Trophoblast cell (in vitro differentiated cells and primary cell): ENCODE data around the gene EFEMP1. TPM values are rescaled to one million over a fixed set of nuclear protein-coding genes. Genes with fewer than 3 reads are reported as not detected.
A peak's percentile ranks its signal among the peaks of the same experiment; 100 is the strongest.

ENCODE experiments used
- DNase-seq, 2 donors: peaks; one replicate each; pipeline ENCODE4 v3.0.0-alpha.2; 2016
- H2AFZ ChIP-seq: 2 replicates; pipeline ENCODE4 v1.6.1; 2013; ENCODE audit warnings: low read length, moderate library complexity, mild to moderate bottlenecking; ENCODE audit not compliant: insufficient read depth, poor library complexity
- H2AK5ac ChIP-seq: 2 replicates; pipeline ENCODE4 v1.6.1; 2013; ENCODE audit warnings: mild to moderate bottlenecking, low read length
- H2BK120ac ChIP-seq: 2 replicates; pipeline ENCODE4 v1.6.1; 2013; ENCODE audit warnings: low read length, mild to moderate bottlenecking, moderate library complexity; ENCODE audit not compliant: insufficient read depth, poor library complexity
- H2BK12ac ChIP-seq: 2 replicates; pipeline ENCODE4 v1.6.1; 2013; ENCODE audit warnings: mild to moderate bottlenecking, low read length, moderate library complexity
- H2BK5ac ChIP-seq: 2 replicates; pipeline ENCODE4 v1.6.1; 2013; ENCODE audit warnings: low read length, low read depth, moderate library complexity, mild to moderate bottlenecking; ENCODE audit not compliant: poor library complexity
- H3K14ac ChIP-seq: 2 replicates; pipeline ENCODE4 v1.6.1; 2013; ENCODE audit warnings: mild to moderate bottlenecking, low read length
- H3K18ac ChIP-seq: 2 replicates; pipeline ENCODE4 v1.6.1; 2013; ENCODE audit warnings: mild to moderate bottlenecking, low read length
- H3K23ac ChIP-seq: 2 replicates; pipeline ENCODE4 v1.6.1; 2013; ENCODE audit warnings: low read length
- H3K27ac ChIP-seq: 2 replicates; pipeline ENCODE4 v1.5.1; 2013; ENCODE audit warnings: low read depth, mild to moderate bottlenecking, inconsistent platforms, low read length, moderate library complexity
- H3K27me3 ChIP-seq: 2 replicates; pipeline ENCODE4 v1.6.1; 2013; ENCODE audit warnings: inconsistent platforms, mild to moderate bottlenecking, low read length, moderate library complexity; ENCODE audit not compliant: insufficient read depth
- H3K36me3 ChIP-seq, 2 experiments: 1 replicate in 1 of 2; 2 replicates in 1 of 2; pipeline ENCODE4 v1.6.1; 2013; ENCODE audit warnings: low read length in 2 of 2, mild to moderate bottlenecking in 2 of 2, moderate library complexity in 1 of 2; ENCODE audit not compliant: insufficient read depth in 2 of 2, control insufficient read depth in 1 of 2
- H3K4ac ChIP-seq: 2 replicates; pipeline ENCODE4 v1.6.1; 2013; ENCODE audit warnings: low read depth, mild to moderate bottlenecking, low read length, moderate library complexity
- H3K4me1 ChIP-seq, 2 experiments: 1 replicate in 1 of 2; 2 replicates in 1 of 2; pipeline ENCODE4 v1.6.1; 2013; ENCODE audit warnings: low read length in 2 of 2, mild to moderate bottlenecking in 2 of 2, moderate library complexity in 1 of 2; ENCODE audit not compliant: insufficient read depth in 2 of 2, control insufficient read depth in 1 of 2
- H3K4me2 ChIP-seq: 2 replicates; pipeline ENCODE4 v1.6.1; 2013; ENCODE audit warnings: inconsistent platforms, mild to moderate bottlenecking, low read length, moderate library complexity
- H3K4me3 ChIP-seq: 2 replicates; pipeline ENCODE4 v1.5.1; 2013; ENCODE audit warnings: mild to moderate bottlenecking, low read depth, low read length, inconsistent platforms
- H3K79me1 ChIP-seq: one replicate; pipeline ENCODE4 v1.6.1; 2013; ENCODE audit warnings: low read length
- H3K79me2 ChIP-seq: 2 replicates; pipeline ENCODE4 v1.6.1; 2013; ENCODE audit warnings: low read length, mild to moderate bottlenecking; ENCODE audit not compliant: control insufficient read depth, insufficient read depth, poor library complexity
- H3K9ac ChIP-seq: 2 replicates; pipeline ENCODE4 v1.6.1; 2013; ENCODE audit warnings: mild to moderate bottlenecking, low read length
- H3K9me3 ChIP-seq: 2 replicates; pipeline ENCODE4 v1.6.1; 2013; ENCODE audit warnings: low read depth, mild to moderate bottlenecking, control low read depth, inconsistent platforms, low read length; ENCODE audit not compliant: insufficient read depth
- H4K12ac ChIP-seq: 2 replicates; pipeline ENCODE4 v1.6.1; 2013; ENCODE audit warnings: low read depth, mild to moderate bottlenecking, low read length, moderate library complexity
- H4K8ac ChIP-seq: 2 replicates; pipeline ENCODE4 v1.6.1; 2013; ENCODE audit warnings: low read depth, mild to moderate bottlenecking, low read length, moderate library complexity
- H4K91ac ChIP-seq: one replicate; pipeline ENCODE4 v1.6.1; 2013; ENCODE audit warnings: low read depth, mild to moderate bottlenecking, low read length, moderate library complexity
- WGBS: extraction: QIAGEN DNeasy Blood & Tissue Kit; methylation state at CpG from one replicate; pipeline ENCODE4 v1.1.7; 2013; ENCODE audit warnings: missing lambda C conversion rate; ENCODE audit not compliant: insufficient read length, insufficient coverage; ENCODE audit errors: extremely low coverage; 5-methylcytosine and 5-hydroxymethylcytosine counted together
- polyA plus RNA-seq: library from polyadenylated mRNA; stranded (reverse); fragments of 200-250 nt; gene quantifications from 2 replicates; pipeline ENCODE4 v1.2.3, GENCODE V29; 2013

Gene EFEMP1, protein sequence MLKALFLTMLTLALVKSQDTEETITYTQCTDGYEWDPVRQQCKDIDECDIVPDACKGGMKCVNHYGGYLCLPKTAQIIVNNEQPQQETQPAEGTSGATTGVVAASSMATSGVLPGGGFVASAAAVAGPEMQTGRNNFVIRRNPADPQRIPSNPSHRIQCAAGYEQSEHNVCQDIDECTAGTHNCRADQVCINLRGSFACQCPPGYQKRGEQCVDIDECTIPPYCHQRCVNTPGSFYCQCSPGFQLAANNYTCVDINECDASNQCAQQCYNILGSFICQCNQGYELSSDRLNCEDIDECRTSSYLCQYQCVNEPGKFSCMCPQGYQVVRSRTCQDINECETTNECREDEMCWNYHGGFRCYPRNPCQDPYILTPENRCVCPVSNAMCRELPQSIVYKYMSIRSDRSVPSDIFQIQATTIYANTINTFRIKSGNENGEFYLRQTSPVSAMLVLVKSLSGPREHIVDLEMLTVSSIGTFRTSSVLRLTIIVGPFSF
- 6.6 and 7.5 TPM in 2 replicates for polyA plus RNA-seq

GRCh38 chr2:55923091-55923981, at the start of gene EFEMP1:
Gene EFEMP1, minus strand, starts transcription at chr2:55923782. Its CDS starts 1,342 bp downstream, at chr2:55922440.
- H3K79me1 ChIP-seq = no peaks in the 10 kb centered on the region
- no peaks in the 10 kb centered on the region for H3K9me3 ChIP-seq
- H2BK12ac ChIP-seq = no peak within 1 kb of the TSS
- peaks cover 2 to 6% of the 10 kb centered on the region in 2 experiments for H3K4me1 ChIP-seq
- H3K9ac ChIP-seq = peak within 1 kb of the TSS; percentile 65
- peak within 1 kb of the TSS; percentile 78 for H3K4me3 ChIP-seq
- H3K18ac ChIP-seq = no peak within 1 kb of the TSS
- H3K14ac ChIP-seq = no peak within 1 kb of the TSS
- no peak within 1 kb of the TSS for H3K27ac ChIP-seq
- no peak within 1 kb of the TSS for H2BK5ac ChIP-seq
- no peak within 1 kb of the TSS for H3K4ac ChIP-seq
- peaks cover 5% of the 10 kb centered on the region for H3K27me3 ChIP-seq
- H3K36me3 ChIP-seq = no peaks in the 10 kb centered on the region
- DNase-seq = peak; percentile 17 to 53
- WGBS = no CpG with 5 or more reads among the region's 70 CpGs
- H4K8ac ChIP-seq = peak within 1 kb of the TSS; percentile 34
- H4K12ac ChIP-seq = no peak within 1 kb of the TSS
- no peak within 1 kb of the TSS for H3K23ac ChIP-seq
- no peaks in the 10 kb centered on the region for H3K79me2 ChIP-seq
- H3K4me2 ChIP-seq = peak within 1 kb of the TSS; percentile 100
- no peak within 1 kb of the TSS for H4K91ac ChIP-seq
- H2AFZ ChIP-seq = peak within 1 kb of the TSS; percentile 82
- no peak within 1 kb of the TSS for H2AK5ac ChIP-seq
- H2BK120ac ChIP-seq = no peak within 1 kb of the TSS

DNA sequence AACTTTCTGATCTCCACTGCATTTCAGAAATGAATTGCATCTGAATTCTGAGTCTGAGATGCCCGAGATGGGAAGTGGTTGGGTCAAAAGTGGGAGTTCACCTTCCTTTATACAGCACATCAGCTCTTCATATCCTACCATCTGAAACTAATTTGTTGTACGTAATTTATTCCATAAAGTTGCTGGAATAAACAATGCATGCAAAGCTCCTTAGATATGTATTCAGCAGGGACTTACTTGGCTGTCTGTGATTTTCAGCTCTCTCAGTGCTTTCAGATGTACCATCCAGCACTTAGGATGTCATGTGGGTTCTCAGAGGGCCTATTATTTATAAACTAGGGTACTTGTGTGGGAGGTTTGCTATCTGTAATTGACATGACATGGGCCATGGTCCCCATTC, 46.9 kb upstream of the EFEMP1 start:
- Histone ChIP-seq H4K8ac (no peak overlapping the region), H2AFZ (no peak overlapping the region), H2AK5ac (no peak overlapping the region), H3K4me1 (no peaks in the 10 kb centered on the region), H4K12ac (no peak overlapping the region), H3K36me3 (no peaks in the 10 kb centered on the region), H2BK5ac (no peak overlapping the region), H2BK120ac (no peak overlapping the region), H3K27me3 (no peaks in the 10 kb centered on the region), H3K79me1 (no peaks in the 10 kb centered on the region), H3K9me3 (no peaks in the 10 kb centered on the region), H3K9ac (no peak overlapping the region), H3K14ac (no peak overlapping the region), H4K91ac (no peak overlapping the region), H3K4me2 (no peak overlapping the region), H3K18ac (no peak overlapping the region), H2BK12ac (no peak overlapping the region), H3K79me2 (no peaks in the 10 kb centered on the region), H3K23ac (no peak overlapping the region), H3K4me3 (no peak overlapping the region), H3K27ac (no peak overlapping the region), H3K4ac (no peak overlapping the region)
- whole genome bisulfite sequencing = no CpG with 5 or more reads among the region's 2 CpGs
- no peak for DNase-seq

GRCh38 chr2:55968941-55969340, 45.4 kb upstream of the EFEMP1 start:
- H2AK5ac ChIP-seq = no peak overlapping the region
- H2BK5ac ChIP-seq = no peak overlapping the region
- H3K79me1 ChIP-seq = no peaks in the 10 kb centered on the region
- H3K36me3 ChIP-seq = no peaks in the 10 kb centered on the region
- H3K4me2 ChIP-seq = no peak overlapping the region
- H3K9me3 ChIP-seq = no peaks in the 10 kb centered on the region
- no peak overlapping the region for H3K9ac ChIP-seq
- no peak overlapping the region for H4K8ac ChIP-seq
- H3K27ac ChIP-seq = no peak overlapping the region
- no peak overlapping the region for H2BK12ac ChIP-seq
- no peaks in the 10 kb centered on the region for H3K79me2 ChIP-seq
- H3K18ac ChIP-seq = no peak overlapping the region
- no peak overlapping the region for H4K12ac ChIP-seq
- no peak overlapping the region for H3K4me3 ChIP-seq
- no peak overlapping the region for H3K14ac ChIP-seq
- H3K27me3 ChIP-seq = no peaks in the 10 kb centered on the region
- DNase-seq = no peak
- WGBS = no CpG with 5 or more reads among the region's 1 CpG
- no peaks in the 10 kb centered on the region for H3K4me1 ChIP-seq
- H2BK120ac ChIP-seq = no peak overlapping the region
- H2AFZ ChIP-seq = no peak overlapping the region
- no peak overlapping the region for H4K91ac ChIP-seq
- H3K23ac ChIP-seq = no peak overlapping the region
- H3K4ac ChIP-seq = no peak overlapping the region

GRCh38 chr2:55966401-55967118, 43.0 kb upstream of the EFEMP1 start:
- Histone ChIP-seq H3K27me3 (no peaks in the 10 kb centered on the region), H4K8ac (no peak overlapping the region), H3K4ac (no peak overlapping the region), H3K9me3 (no peaks in the 10 kb centered on the region), H4K91ac (no peak overlapping the region), H2BK120ac (no peak overlapping the region), H3K14ac (no peak overlapping the region), H3K23ac (no peak overlapping the region), H2BK12ac (no peak overlapping the region), H2AFZ (no peak overlapping the region), H3K18ac (no peak overlapping the region), H3K79me2 (no peaks in the 10 kb centered on the region), H3K79me1 (no peaks in the 10 kb centered on the region), H3K9ac (no peak overlapping the region), H3K36me3 (no peaks in the 10 kb centered on the region), H3K4me1 (no peaks in the 10 kb centered on the region), H2BK5ac (no peak overlapping the region), H4K12ac (no peak overlapping the region), H3K27ac (no peak overlapping the region), H3K4me2 (no peak overlapping the region), H2AK5ac (no peak overlapping the region), H3K4me3 (no peak overlapping the region)
- DNase-seq = no peak
- no CpG with 5 or more reads among the region's 6 CpGs for WGBS
